ENCODE data around the gene CDCP1. TPM values are rescaled to one million over a fixed set of nuclear protein-coding genes. Genes with fewer than 3 reads are reported as not detected.

CDCP1 gene
- total RNA-seq, 4 donors from 2014 or later, result 29.7 to 68.3 (median 61.5) TPM

GRCh38 chr3:45075821-45076625, 70.2 kb downstream of the CDCP1 start:
- TF ChIP-seq, protein P1, sequence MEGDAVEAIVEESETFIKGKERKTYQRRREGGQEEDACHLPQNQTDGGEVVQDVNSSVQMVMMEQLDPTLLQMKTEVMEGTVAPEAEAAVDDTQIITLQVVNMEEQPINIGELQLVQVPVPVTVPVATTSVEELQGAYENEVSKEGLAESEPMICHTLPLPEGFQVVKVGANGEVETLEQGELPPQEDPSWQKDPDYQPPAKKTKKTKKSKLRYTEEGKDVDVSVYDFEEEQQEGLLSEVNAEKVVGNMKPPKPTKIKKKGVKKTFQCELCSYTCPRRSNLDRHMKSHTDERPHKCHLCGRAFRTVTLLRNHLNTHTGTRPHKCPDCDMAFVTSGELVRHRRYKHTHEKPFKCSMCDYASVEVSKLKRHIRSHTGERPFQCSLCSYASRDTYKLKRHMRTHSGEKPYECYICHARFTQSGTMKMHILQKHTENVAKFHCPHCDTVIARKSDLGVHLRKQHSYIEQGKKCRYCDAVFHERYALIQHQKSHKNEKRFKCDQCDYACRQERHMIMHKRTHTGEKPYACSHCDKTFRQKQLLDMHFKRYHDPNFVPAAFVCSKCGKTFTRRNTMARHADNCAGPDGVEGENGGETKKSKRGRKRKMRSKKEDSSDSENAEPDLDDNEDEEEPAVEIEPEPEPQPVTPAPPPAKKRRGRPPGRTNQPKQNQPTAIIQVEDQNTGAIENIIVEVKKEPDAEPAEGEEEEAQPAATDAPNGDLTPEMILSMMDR (IDR thresholded peaks at IDR 0.05), result no peak
- TF ChIP-seq POLR2A (IDR thresholded peaks at IDR 0.05), result no peak
- DNase-seq, result no peak
- no peaks in the 10 kb centered on the region for H3K9me3 ChIP-seq
- H3K4me3 ChIP-seq, result no peak overlapping the region
- no peak overlapping the region for H3K27ac ChIP-seq
- H3K36me3 ChIP-seq, result no peaks in the 10 kb centered on the region
- H3K4me1 ChIP-seq, result peaks cover 0 to 5% (median 0%) of the 10 kb centered on the region in 4 donors
- H3K27me3 ChIP-seq, result no peaks in the 10 kb centered on the region

- DNase-seq, result no peak
- H3K27me3 ChIP-seq, result no peaks in the 10 kb centered on the region
- no peaks in the 10 kb centered on the region for H3K9me3 ChIP-seq
- TF ChIP-seq, protein P1 (IDR thresholded peaks at IDR 0.05), result no peak
- no peak for TF ChIP-seq POLR2A (IDR thresholded peaks at IDR 0.05)
- H3K4me1 ChIP-seq, result peaks cover 0 to 6% (median 0%) of the 10 kb centered on the region in 4 donors
- H3K27ac ChIP-seq, result no peak overlapping the region
- no peak overlapping the region for H3K4me3 ChIP-seq
- H3K36me3 ChIP-seq, result no peaks in the 10 kb centered on the region
Measured at GRCh38 chr3:45071075-45071474, 75.1 kb downstream of the CDCP1 start.

DNA sequence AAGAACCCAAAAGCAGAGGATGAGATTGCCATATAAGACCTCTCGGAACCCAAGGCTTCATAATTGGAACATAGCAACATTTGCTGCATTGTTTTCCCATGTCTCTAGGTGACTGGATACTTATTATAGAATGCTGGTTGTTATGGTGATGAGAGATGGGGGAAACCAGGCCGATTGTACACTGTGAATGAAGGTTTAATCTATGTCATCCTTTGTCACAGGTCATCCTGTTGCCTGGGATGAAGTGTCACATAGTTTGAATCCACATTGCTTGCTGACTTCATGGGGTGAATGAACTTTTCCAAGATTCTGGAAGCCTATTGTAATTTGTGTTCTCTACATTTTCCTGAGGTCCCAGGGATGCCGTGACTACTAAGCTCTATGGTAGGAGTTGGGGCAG, 78.2 kb downstream of the CDCP1 start:
- no peak overlapping the region for H3K27ac ChIP-seq
- no peak for DNase-seq
- no peak overlapping the region for H3K4me3 ChIP-seq
- H3K27me3 ChIP-seq, result no peaks in the 10 kb centered on the region
- peaks cover 0 to 6% (median 0%) of the 10 kb centered on the region in 4 donors for H3K4me1 ChIP-seq
- H3K36me3 ChIP-seq, result no peaks in the 10 kb centered on the region
- TF ChIP-seq, protein P1 (IDR thresholded peaks at IDR 0.05), result no peak
- TF ChIP-seq POLR2A (IDR thresholded peaks at IDR 0.05), result no peak
- no peaks in the 10 kb centered on the region for H3K9me3 ChIP-seq

DNA sequence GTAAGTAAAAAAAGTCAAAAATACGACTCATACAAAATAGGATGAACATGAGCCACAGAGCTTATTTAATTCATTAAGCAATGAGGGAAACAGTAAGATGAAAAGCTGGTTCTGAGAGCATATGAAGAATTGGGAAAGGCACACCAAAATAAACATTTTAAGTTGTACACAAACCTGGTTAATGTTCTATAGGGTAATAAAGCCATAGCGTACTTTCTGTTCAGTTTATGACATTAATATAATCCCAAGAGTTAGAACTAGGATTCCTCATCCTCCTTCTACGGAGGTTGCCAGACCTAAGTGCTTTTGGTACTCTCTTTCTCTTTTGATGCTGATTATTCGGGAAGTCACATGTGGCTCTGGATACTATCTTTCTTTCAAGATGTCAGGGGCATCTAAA, 78.7 kb downstream of the CDCP1 start:
- no peak for TF ChIP-seq POLR2A (IDR thresholded peaks at IDR 0.05)
- TF ChIP-seq, protein P1 (IDR thresholded peaks at IDR 0.05), result no peak
- no peaks in the 10 kb centered on the region for H3K27me3 ChIP-seq
- H3K27ac ChIP-seq, result no peak overlapping the region
- H3K36me3 ChIP-seq, result no peaks in the 10 kb centered on the region
- H3K9me3 ChIP-seq, result no peaks in the 10 kb centered on the region
- no peak overlapping the region for H3K4me3 ChIP-seq
- DNase-seq, result no peak
- peaks cover 0 to 6% (median 0%) of the 10 kb centered on the region in 4 donors for H3K4me1 ChIP-seq

- no peak for DNase-seq
- Histone ChIP-seq H3K4me1 (peaks cover 0 to 6% (median 0%) of the 10 kb centered on the region in 4 donors), H3K4me3 (no peak overlapping the region), H3K36me3 (no peaks in the 10 kb centered on the region), H3K27me3 (no peaks in the 10 kb centered on the region), H3K27ac (peak overlapping the region in 1 of 4 donors; percentile 21), H3K9me3 (no peaks in the 10 kb centered on the region)
- TF ChIP-seq, protein P1 (IDR thresholded peaks at IDR 0.05), result no peak
- no peak for TF ChIP-seq POLR2A (IDR thresholded peaks at IDR 0.05)
Measured at GRCh38 chr3:45066109-45066801, 79.9 kb downstream of the CDCP1 start.
